HepG2 (cell line): ENCODE measurements around the gene IMP3. TPM values are rescaled to one million over a fixed set of nuclear protein-coding genes. Genes with fewer than 3 reads are reported as not detected.

ENCODE experiments used
- CEBPB ChIP-seq: IDR thresholded peaks from 2 replicates; pipeline ENCODE4 v1.6.1; 2011; ENCODE audit warnings: low read depth, low read length, improper control_type of control experiment, borderline replicate concordance
- CSRNP2 ChIP-seq: sonication (generic); formaldehyde crosslinking; conservative IDR thresholded peaks from 2 replicates; pipeline ENCODE4 v1.8.0; 2022; ENCODE audit warnings: low read depth, missing genetic modification reagents
- CTCF ChIP-seq: sonication (generic); formaldehyde crosslinking; IDR thresholded peaks from 2 replicates; pipeline ENCODE4 v1.5.0; 2020; ENCODE audit warnings: mild to moderate bottlenecking, missing genetic modification reagents, moderate library complexity
- HHEX ChIP-seq: IDR thresholded peaks from 2 replicates; pipeline ENCODE4 v1.6.1; 2016; ENCODE audit warnings: control low read depth
- JARID2 ChIP-seq: sonication (generic); formaldehyde crosslinking; IDR thresholded peaks from 2 replicates; pipeline ENCODE4 v1.8.1; 2023; ENCODE audit warnings: missing genetic modification reagents, inconsistent platforms; ENCODE audit not compliant: insufficient replicate concordance
- MIER3 ChIP-seq: IDR thresholded peaks from 2 replicates; pipeline ENCODE4 v1.6.1; 2016; ENCODE audit warnings: missing compliant biosample characterization, borderline replicate concordance
- REL ChIP-seq: sonication (generic); formaldehyde crosslinking; conservative IDR thresholded peaks from 2 replicates; pipeline ENCODE4 v1.8.0; 2022; ENCODE audit warnings: mild to moderate bottlenecking, missing genetic modification reagents, moderate library complexity
- REPIN1 ChIP-seq: sonication (generic); formaldehyde crosslinking; IDR thresholded peaks from 2 replicates; pipeline ENCODE4 v1.8.0; 2022; ENCODE audit warnings: missing genetic modification reagents, low read depth, mild to moderate bottlenecking, borderline replicate concordance
- ZMYM2 ChIP-seq: sonication (generic); formaldehyde crosslinking; IDR thresholded peaks from 2 replicates; pipeline ENCODE4 v1.8.0; 2022; ENCODE audit warnings: mild to moderate bottlenecking, missing genetic modification reagents
- ZNF607 ChIP-seq: sonication (generic); formaldehyde crosslinking; IDR thresholded peaks from 2 replicates; pipeline ENCODE4 v1.5.1; 2020; ENCODE audit warnings: missing genetic modification reagents, mild to moderate bottlenecking, borderline replicate concordance
- polyA plus RNA-seq, 8 experiments: library from polyadenylated mRNA; depleted of rRNA in 3 of 8; stranded (reverse) in 7 of 8; unstranded in 1 of 8; fragments of >200 nt; fragmentation: Illumina TruSeq in 4 of 8; extraction: Trizol in 4 of 8; gene quantifications; 2 replicates each; pipeline versions ENCODE4 v1.2.1 to v1.2.3, GENCODE V29; 2011 to 2016; ENCODE audit warnings: low read depth in 4 of 8, missing spikeins in 1 of 8, mixed read lengths in 1 of 8; ENCODE audit not compliant: insufficient read depth in 1 of 8
- total RNA-seq, 5 experiments: library from RNA; depleted of rRNA; stranded (reverse); fragments of >200 nt; fragmentation: Illumina TruSeq; extraction: Trizol; gene quantifications; 2 replicates each; pipeline ENCODE4 v1.2.3, GENCODE V29; 2016; ENCODE audit warnings: low read depth in 1 of 5
- TF ChIP-seq, protein P1 (sequence below): sonication (generic); formaldehyde crosslinking; IDR thresholded peaks from 2 replicates; pipeline ENCODE4 v1.5.1; 2020; ENCODE audit warnings: mild to moderate bottlenecking, moderate library complexity, missing genetic modification reagents
- TF ChIP-seq, protein P2 (sequence below): sonication (generic); formaldehyde crosslinking; IDR thresholded peaks from 2 replicates; pipeline ENCODE4 v1.4.0; 2020; ENCODE audit warnings: low read depth, mild to moderate bottlenecking, missing genetic modification reagents
- TF ChIP-seq, protein P3 (sequence below): sonication (generic); formaldehyde crosslinking; IDR thresholded peaks from 2 replicates; pipeline ENCODE4 v1.4.0; 2020; ENCODE audit warnings: missing genetic modification reagents
- TF ChIP-seq, protein P4 (sequence below): sonication (generic); formaldehyde crosslinking; IDR thresholded peaks from 2 replicates; pipeline ENCODE4 v1.5.1; 2020; ENCODE audit warnings: missing genetic modification reagents, mild to moderate bottlenecking, borderline replicate concordance

The IMP3 gene
- total and polyA plus RNA-seq, 2 of the 13 experiments (the other 11 are each of a cell fraction or from before 2014, with no cell fraction given): 38.3 to 143 TPM

GRCh38 chr15:75639709-75640482, at the start of gene IMP3 (continued):
- TF ChIP-seq, protein P1, sequence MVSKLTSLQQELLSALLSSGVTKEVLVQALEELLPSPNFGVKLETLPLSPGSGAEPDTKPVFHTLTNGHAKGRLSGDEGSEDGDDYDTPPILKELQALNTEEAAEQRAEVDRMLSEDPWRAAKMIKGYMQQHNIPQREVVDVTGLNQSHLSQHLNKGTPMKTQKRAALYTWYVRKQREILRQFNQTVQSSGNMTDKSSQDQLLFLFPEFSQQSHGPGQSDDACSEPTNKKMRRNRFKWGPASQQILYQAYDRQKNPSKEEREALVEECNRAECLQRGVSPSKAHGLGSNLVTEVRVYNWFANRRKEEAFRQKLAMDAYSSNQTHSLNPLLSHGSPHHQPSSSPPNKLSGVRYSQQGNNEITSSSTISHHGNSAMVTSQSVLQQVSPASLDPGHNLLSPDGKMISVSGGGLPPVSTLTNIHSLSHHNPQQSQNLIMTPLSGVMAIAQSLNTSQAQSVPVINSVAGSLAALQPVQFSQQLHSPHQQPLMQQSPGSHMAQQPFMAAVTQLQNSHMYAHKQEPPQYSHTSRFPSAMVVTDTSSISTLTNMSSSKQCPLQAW (CRISPR knock-in tag): 0 out of 2 replicates have a peak, but pooled peaks have one; percentile 55
- no peak for TF ChIP-seq CEBPB
- TF ChIP-seq JARID2 (CRISPR knock-in tag): no peak
- no peak for TF ChIP-seq HHEX (CRISPR knock-in tag)
- peak; percentile 79; the same call in 1 of the 2 replicates for TF ChIP-seq ZMYM2
- TF ChIP-seq, protein P2, sequence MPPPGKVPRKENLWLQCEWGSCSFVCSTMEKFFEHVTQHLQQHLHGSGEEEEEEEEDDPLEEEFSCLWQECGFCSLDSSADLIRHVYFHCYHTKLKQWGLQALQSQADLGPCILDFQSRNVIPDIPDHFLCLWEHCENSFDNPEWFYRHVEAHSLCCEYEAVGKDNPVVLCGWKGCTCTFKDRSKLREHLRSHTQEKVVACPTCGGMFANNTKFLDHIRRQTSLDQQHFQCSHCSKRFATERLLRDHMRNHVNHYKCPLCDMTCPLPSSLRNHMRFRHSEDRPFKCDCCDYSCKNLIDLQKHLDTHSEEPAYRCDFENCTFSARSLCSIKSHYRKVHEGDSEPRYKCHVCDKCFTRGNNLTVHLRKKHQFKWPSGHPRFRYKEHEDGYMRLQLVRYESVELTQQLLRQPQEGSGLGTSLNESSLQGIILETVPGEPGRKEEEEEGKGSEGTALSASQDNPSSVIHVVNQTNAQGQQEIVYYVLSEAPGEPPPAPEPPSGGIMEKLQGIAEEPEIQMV (CRISPR knock-in tag): peak; percentile 28
- TF ChIP-seq MIER3: 0 out of 2 replicates have a peak, but pooled peaks have one; percentile 28
- TF ChIP-seq CTCF (CRISPR knock-in tag): peak; percentile 27; the same call in 1 of the 2 replicates
- no peak for TF ChIP-seq CSRNP2 (CRISPR knock-in tag)
- TF ChIP-seq, protein P3, sequence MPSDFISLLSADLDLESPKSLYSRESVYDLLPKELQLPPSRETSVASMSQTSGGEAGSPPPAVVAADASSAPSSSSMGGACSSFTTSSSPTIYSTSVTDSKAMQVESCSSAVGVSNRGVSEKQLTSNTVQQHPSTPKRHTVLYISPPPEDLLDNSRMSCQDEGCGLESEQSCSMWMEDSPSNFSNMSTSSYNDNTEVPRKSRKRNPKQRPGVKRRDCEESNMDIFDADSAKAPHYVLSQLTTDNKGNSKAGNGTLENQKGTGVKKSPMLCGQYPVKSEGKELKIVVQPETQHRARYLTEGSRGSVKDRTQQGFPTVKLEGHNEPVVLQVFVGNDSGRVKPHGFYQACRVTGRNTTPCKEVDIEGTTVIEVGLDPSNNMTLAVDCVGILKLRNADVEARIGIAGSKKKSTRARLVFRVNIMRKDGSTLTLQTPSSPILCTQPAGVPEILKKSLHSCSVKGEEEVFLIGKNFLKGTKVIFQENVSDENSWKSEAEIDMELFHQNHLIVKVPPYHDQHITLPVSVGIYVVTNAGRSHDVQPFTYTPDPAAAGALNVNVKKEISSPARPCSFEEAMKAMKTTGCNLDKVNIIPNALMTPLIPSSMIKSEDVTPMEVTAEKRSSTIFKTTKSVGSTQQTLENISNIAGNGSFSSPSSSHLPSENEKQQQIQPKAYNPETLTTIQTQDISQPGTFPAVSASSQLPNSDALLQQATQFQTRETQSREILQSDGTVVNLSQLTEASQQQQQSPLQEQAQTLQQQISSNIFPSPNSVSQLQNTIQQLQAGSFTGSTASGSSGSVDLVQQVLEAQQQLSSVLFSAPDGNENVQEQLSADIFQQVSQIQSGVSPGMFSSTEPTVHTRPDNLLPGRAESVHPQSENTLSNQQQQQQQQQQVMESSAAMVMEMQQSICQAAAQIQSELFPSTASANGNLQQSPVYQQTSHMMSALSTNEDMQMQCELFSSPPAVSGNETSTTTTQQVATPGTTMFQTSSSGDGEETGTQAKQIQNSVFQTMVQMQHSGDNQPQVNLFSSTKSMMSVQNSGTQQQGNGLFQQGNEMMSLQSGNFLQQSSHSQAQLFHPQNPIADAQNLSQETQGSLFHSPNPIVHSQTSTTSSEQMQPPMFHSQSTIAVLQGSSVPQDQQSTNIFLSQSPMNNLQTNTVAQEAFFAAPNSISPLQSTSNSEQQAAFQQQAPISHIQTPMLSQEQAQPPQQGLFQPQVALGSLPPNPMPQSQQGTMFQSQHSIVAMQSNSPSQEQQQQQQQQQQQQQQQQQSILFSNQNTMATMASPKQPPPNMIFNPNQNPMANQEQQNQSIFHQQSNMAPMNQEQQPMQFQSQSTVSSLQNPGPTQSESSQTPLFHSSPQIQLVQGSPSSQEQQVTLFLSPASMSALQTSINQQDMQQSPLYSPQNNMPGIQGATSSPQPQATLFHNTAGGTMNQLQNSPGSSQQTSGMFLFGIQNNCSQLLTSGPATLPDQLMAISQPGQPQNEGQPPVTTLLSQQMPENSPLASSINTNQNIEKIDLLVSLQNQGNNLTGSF (CRISPR knock-in tag): peak; percentile 88
- TF ChIP-seq, protein P4, sequence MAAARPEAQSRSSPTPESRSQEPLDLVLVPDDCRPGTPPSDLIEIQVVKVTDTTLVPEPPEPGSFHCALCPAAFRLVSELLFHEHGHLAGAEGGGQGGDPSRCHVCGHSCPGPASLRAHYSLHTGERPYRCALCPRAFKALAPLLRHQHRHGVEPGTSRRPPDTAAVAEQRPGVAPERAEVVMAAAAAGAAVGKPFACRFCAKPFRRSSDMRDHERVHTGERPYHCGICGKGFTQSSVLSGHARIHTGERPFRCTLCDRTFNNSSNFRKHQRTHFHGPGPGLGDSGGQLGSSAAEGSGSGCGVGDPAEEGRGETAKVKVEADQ (CRISPR knock-in tag): peak; percentile 88; the same call in 1 of the 2 replicates
- TF ChIP-seq REL (CRISPR knock-in tag): peak; percentile 66; the same call in 1 of the 2 replicates
- TF ChIP-seq REPIN1 (CRISPR knock-in tag): peak; percentile 92
- TF ChIP-seq ZNF607 (CRISPR knock-in tag): peak; percentile 94
